ENCODE results near the gene PHACTR2.

Gene PHACTR2

DNA sequence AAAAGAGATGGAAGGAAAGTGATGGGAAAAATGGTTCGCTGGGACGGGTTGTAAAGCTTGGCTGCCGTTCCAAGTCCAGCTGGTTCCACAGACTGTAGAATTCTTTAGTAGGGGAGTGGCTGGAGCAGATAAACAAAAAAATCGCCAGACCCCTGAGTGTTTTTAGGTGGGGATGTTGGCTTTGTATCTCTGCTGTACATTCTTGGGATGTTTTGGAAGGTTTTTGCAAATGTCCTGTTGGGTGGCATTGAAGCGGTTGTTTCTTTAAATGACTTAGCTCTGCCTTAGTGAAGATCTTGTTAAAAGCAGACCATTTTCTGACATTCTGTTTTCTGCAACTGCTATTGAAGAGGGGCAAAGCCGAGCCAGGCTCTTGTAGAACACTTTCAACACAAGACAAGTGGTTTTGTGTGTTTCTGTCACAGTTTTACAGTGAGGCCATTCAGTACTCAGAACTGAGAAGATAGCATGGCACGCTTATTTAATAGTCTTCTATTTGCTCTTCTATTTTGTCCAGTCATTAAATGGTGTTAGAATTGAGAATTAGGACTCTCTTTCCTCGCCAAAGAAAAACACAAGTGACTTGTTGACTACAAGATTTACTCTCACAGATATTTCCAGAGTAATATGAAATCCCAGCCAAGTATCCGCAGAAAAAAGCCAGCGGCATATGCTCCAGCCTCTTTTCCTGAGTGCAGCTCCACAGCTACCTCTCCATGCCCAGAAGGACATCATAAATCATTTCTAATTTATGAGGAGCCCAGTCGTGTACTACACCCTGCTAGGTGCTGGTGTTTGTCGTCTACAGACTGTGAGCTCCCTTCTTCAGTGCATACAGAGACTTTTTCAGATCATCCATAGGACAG is 65.8 kb downstream of the PHACTR2 start:
- Histone ChIP-seq H3K27me3 (no peaks in the 10 kb centered on the region), H3K27ac (peak overlapping the region; percentile 59 to 65), H3K4me3 (peak overlapping the region; percentile 26 to 41), H3K4me1 (peaks cover 0 to 48% (median 26%) of the 10 kb centered on the region in 4 donors), H3K9me3 (no peaks in the 10 kb centered on the region), H3K36me3 (no peaks in the 10 kb centered on the region)
- no peak for TF ChIP-seq CTCF (IDR thresholded peaks at IDR 0.05)
- DNase-seq, result no peak
- intact Hi-C loops (cut with DNase I; ENCODE audit: low total_unique reads), result no loop called here

- no peaks in the 10 kb centered on the region for H3K9me3 ChIP-seq
- H3K27ac ChIP-seq, result peak overlapping the region; percentile 59 to 65
- no peaks in the 10 kb centered on the region for H3K27me3 ChIP-seq
- TF ChIP-seq CTCF (IDR thresholded peaks at IDR 0.05), result no peak
- intact Hi-C loops (cut with DNase I; ENCODE audit: low total_unique reads), result no loop called here
- peak overlapping the region; percentile 27 to 41 for H3K4me3 ChIP-seq
- no peak for DNase-seq
- H3K4me1 ChIP-seq, result peaks cover 0 to 48% (median 26%) of the 10 kb centered on the region in 4 donors
- no peaks in the 10 kb centered on the region for H3K36me3 ChIP-seq
These were observed 66.9 kb downstream of the PHACTR2 start for GRCh38 chr6:143744551-143745165.

DNA sequence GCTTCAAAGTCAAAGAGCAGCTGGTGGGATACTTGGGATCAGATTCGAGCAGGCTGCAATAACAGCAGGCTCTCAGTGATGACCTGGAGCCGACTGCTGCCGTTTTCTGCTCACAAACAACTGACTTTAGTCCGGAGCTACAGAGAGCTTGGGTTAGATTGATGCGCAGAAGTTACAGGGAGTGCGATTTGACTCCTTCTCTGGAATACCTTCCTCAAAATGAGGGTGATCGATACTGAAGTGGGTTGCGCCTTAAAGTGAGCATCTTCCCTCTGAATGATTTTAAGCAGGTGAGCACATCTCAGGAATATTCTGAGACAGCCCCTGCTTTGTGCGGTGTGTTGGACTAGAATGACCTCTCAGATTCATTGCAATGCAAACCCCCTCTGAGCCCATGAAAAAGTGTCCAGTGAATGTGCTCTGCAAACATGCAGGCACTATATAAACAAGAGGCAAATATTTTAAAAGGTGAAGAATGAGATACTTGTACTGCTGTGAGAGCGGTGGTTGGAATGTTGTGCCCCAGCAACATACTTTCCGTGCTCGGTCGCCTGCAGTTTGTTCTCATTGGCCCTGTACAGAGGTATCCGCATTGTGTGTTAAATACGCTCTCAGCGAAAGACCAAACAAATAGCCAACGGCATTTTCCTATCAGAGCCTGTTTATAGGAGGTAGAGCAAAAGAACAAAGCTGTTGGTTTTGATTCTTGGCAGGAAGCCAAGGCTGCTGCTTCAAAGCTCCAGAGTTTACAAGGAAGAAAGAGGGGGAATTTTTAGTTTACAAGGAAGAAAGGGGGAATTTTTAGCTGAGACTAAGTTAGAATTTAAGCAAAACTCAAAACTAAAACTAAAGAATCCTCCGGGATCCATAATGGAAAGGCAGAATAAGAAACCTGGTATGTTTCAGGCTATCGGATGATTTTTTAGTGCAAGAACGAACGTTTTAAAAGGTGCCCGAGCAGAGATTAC is 67.7 kb downstream of the PHACTR2 start:
- Histone ChIP-seq H3K4me1 (peaks cover 0 to 48% (median 26%) of the 10 kb centered on the region in 4 donors), H3K36me3 (no peaks in the 10 kb centered on the region), H3K27me3 (no peaks in the 10 kb centered on the region), H3K4me3 (peak overlapping the region; percentile 24 to 27), H3K27ac (peak overlapping the region; percentile 59 to 65), H3K9me3 (no peaks in the 10 kb centered on the region)
- no peak for TF ChIP-seq CTCF (IDR thresholded peaks at IDR 0.05)
- DNase-seq, result no peak
- intact Hi-C loops (cut with DNase I; ENCODE audit: low total_unique reads), result no loop called here

GRCh38 chr6:143746202-143747119 is 68.7 kb downstream of the PHACTR2 start:
- no peaks in the 10 kb centered on the region for H3K9me3 ChIP-seq
- H3K4me1 ChIP-seq, result peaks cover 0 to 48% (median 26%) of the 10 kb centered on the region in 4 donors
- no peak for DNase-seq
- intact Hi-C loops (cut with DNase I; ENCODE audit: low total_unique reads), result no loop called here
- no peaks in the 10 kb centered on the region for H3K36me3 ChIP-seq
- H3K27me3 ChIP-seq, result no peaks in the 10 kb centered on the region
- H3K27ac ChIP-seq, result peak overlapping the region; percentile 59 to 65
- no peak for TF ChIP-seq CTCF (IDR thresholded peaks at IDR 0.05)
- peak overlapping the region; percentile 24 to 27 for H3K4me3 ChIP-seq
